Panc1 (cell line): ENCODE measurements around the gene LDLRAD4. TPM values are rescaled to one million over a fixed set of nuclear protein-coding genes. Genes with fewer than 3 reads are reported as not detected.

Experiments
- ATAC-seq: fragments of 200-7000 bp; cut with Tn5 transposase; 2 replicates; pipeline ENCODE4 v1.9.1; 2020; ENCODE audit warnings: mild to moderate bottlenecking, moderate library complexity
- BruUV-seq: library from RNA; stranded (reverse); fragments of 400-500 nt; replicated peaks from 2 replicates; lab custom pipeline; 2021; lab: Mats Ljungman, UMichigan
- CTCF ChIA-PET: fragments of 300-600 bp; sonication (Branson Sonifier 250); formaldehyde crosslinking; loops from one replicate; lab custom pipeline; 2022; ENCODE audit warnings: antibody characterized with exemption; lab: Charles Lee
- POLR2A ChIA-PET: fragments of 300-600 bp; sonication (Branson Sonifier 250); formaldehyde crosslinking; loops from one replicate; lab custom pipeline; 2022; ENCODE audit warnings: antibody characterized with exemption; lab: Charles Lee
- DNase-seq: peaks from one replicate; pipeline ENCODE4 v3.0.0-alpha.2; 2010; ENCODE audit warnings: low read depth, low spot score
- H3K27ac ChIP-seq: 2 replicates; pipeline ENCODE4 v1.5.1; 2011; ENCODE audit warnings: mild to moderate bottlenecking, low read length, inconsistent platforms
- H3K27me3 ChIP-seq: fragments of 200-500 bp; sonication (Bioruptor generic); 2 replicates; pipeline ENCODE4 v1.6.0; 2014; ENCODE audit warnings: low read length, inconsistent platforms; ENCODE audit not compliant: control insufficient read depth, insufficient read depth
- H3K36me3 ChIP-seq: fragments of 200-500 bp; sonication (Bioruptor generic); 2 replicates; pipeline ENCODE4 v1.5.1; 2014; ENCODE audit warnings: inconsistent platforms, mild to moderate bottlenecking, low read length, moderate library complexity; ENCODE audit not compliant: control insufficient read depth, insufficient read depth
- H3K4me1 ChIP-seq: 2 replicates; pipeline ENCODE4 v1.5.1; 2011; ENCODE audit warnings: inconsistent platforms, mild to moderate bottlenecking, low read length, moderate library complexity; ENCODE audit not compliant: control insufficient read depth, insufficient read depth
- H3K4me3 ChIP-seq, 2 experiments: 2 replicates each; pipeline ENCODE4 v1.5.1; 2011 to 2012; ENCODE audit warnings: low read depth in 2 of 2, low read length in 2 of 2, mild to moderate bottlenecking in 2 of 2, inconsistent platforms in 1 of 2, moderate library complexity in 1 of 2
- H3K9me3 ChIP-seq: fragments of 200-500 bp; sonication (Bioruptor generic); 2 replicates; pipeline ENCODE4 v1.5.1; 2014; ENCODE audit warnings: low read depth, mild to moderate bottlenecking, inconsistent platforms, low read length, moderate library complexity; ENCODE audit not compliant: control insufficient read depth, insufficient read depth
- CTCF ChIP-seq: fragments of 450-650 bp; IDR thresholded peaks from 2 replicates; pipeline ENCODE4 v1.5.1; 2017; ENCODE audit warnings: mild to moderate bottlenecking
- POLR2AphosphoS5 ChIP-seq: IDR thresholded peaks from 2 replicates; pipeline ENCODE4 v1.6.1; 2012; ENCODE audit warnings: mild to moderate bottlenecking, low read depth, low read length, moderate library complexity
- REST ChIP-seq, 2 experiments: IDR thresholded peaks; 2 replicates each; pipeline ENCODE4 v1.6.1; 2011 to 2012; ENCODE audit warnings: low read depth in 2 of 2, control low read depth in 1 of 2, low read length in 1 of 2, mild to moderate bottlenecking in 1 of 2, moderate library complexity in 1 of 2; ENCODE audit not compliant: insufficient read depth in 1 of 2
- SIN3A ChIP-seq: IDR thresholded peaks from 2 replicates; pipeline ENCODE4 v1.6.1; 2012; ENCODE audit warnings: low read depth, mild to moderate bottlenecking, low read length, moderate library complexity, borderline replicate concordance; ENCODE audit not compliant: insufficient read depth
- TCF7L2 ChIP-seq: IDR thresholded peaks from 2 replicates; pipeline ENCODE4 v1.6.1; 2011; ENCODE audit warnings: mild to moderate bottlenecking, low read depth, low read length, inconsistent platforms
- in situ Hi-C: cut with HindIII; loops from 2 replicates; pipeline ENCODE4 v1.10.0; 2016; ENCODE audit warnings: low sequenced_read_pairs, low pct_unique_long_range_greater_than_20kb
- intact Hi-C: fragments of 100-400 bp; cut with micrococcal nuclease; formaldehyde crosslinking; loops from one replicate; pipeline ENCODE4 v1.10.0; 2022; ENCODE audit not compliant: unreplicated experiment
- total RNA-seq: library from RNA; stranded (reverse); gene quantifications from one replicate; pipeline ENCODE4 v1.2.1, GENCODE V29; 2021; ENCODE audit not compliant: unreplicated experiment

The LDLRAD4 gene
- total RNA-seq, 1 experiment from 2014 or later = 0.28 TPM

GRCh38 chr18:13207294-13207693 lies 11.3 kb upstream of the LDLRAD4 start:
- no peak overlapping the region for H3K27ac ChIP-seq
- intact Hi-C loops = no loop called here
- no peaks in the 10 kb centered on the region for H3K4me1 ChIP-seq
- peaks cover 22% of the 10 kb centered on the region for H3K27me3 ChIP-seq
- ATAC-seq = no peak
- no peak for TF ChIP-seq TCF7L2
- no peak for TF ChIP-seq REST (IDR thresholded peaks at IDR 0.05; ENCODE audit: insufficient read depth in 1 of 2, low read depth in 2 of 2, low read length in 1 of 2)
- TF ChIP-seq SIN3A = no peak
- TF ChIP-seq POLR2AphosphoS5 = no peak
- no peak for TF ChIP-seq CTCF
- no peak overlapping the region for H3K4me3 ChIP-seq
- H3K9me3 ChIP-seq = no peaks in the 10 kb centered on the region
- in situ Hi-C loops = no loop called here
- CTCF ChIA-PET = no interaction called here
- no TSS peak for BruUV-seq
- H3K36me3 ChIP-seq = no peaks in the 10 kb centered on the region
- POLR2A ChIA-PET = no interaction called here
- DNase-seq = no peak

- no peak for ATAC-seq
- CTCF ChIA-PET = no interaction called here
- no peak for TF ChIP-seq SIN3A
- TF ChIP-seq CTCF = no peak
- no peak for TF ChIP-seq REST (IDR thresholded peaks at IDR 0.05; ENCODE audit: insufficient read depth in 1 of 2, low read depth in 2 of 2, low read length in 1 of 2)
- no peak for TF ChIP-seq POLR2AphosphoS5
- no peak for TF ChIP-seq TCF7L2
- peaks cover 26% of the 10 kb centered on the region for H3K27me3 ChIP-seq
- intact Hi-C loops (loop anchor here (10.0 kb wide), 1 partner anchor 57 kb away; no protein-coding TSS in a partner anchor), in situ Hi-C loops (no loop called here)
- DNase-seq = no peak
- H3K4me1 ChIP-seq = no peaks in the 10 kb centered on the region
- no peaks in the 10 kb centered on the region for H3K9me3 ChIP-seq
- H3K4me3 ChIP-seq = no peak overlapping the region
- POLR2A ChIA-PET = no interaction called here
- no TSS peak for BruUV-seq
- H3K27ac ChIP-seq = no peak overlapping the region
- no peaks in the 10 kb centered on the region for H3K36me3 ChIP-seq
Observed at GRCh38 chr18:13211534-13211933, 7.0 kb upstream of the LDLRAD4 start.
